Ectodermal cell (in vitro differentiated cells): ENCODE data around the gene SSU72.
A peak's percentile ranks its signal among the peaks of the same experiment; 100 is the strongest.
"Not testable (repeated sequence)": the region's sequence is repeated elsewhere in the genome, so short reads cannot be mapped to it uniquely, and the experiment has no call there.

ENCODE experiments used
- H3K27ac ChIP-seq: 2 replicates; pipeline ENCODE4 v1.7.0; 2013; ENCODE audit warnings: mild to moderate bottlenecking, low read depth, low read length; ENCODE audit not compliant: insufficient read depth, poor library complexity, severe bottlenecking
- H3K27me3 ChIP-seq: 2 replicates; pipeline ENCODE4 v1.7.0; 2013; ENCODE audit warnings: mild to moderate bottlenecking, low read length; ENCODE audit not compliant: insufficient read depth, control insufficient read depth, poor library complexity, severe bottlenecking
- H3K36me3 ChIP-seq: one replicate; pipeline ENCODE4 v1.7.0; 2013; ENCODE audit warnings: low read length; ENCODE audit not compliant: control insufficient read depth, insufficient read depth
- H3K4me1 ChIP-seq: one replicate; pipeline ENCODE4 v1.7.0; 2013; ENCODE audit warnings: low read length; ENCODE audit not compliant: control insufficient read depth, insufficient read depth
- H3K4me3 ChIP-seq: 2 replicates; pipeline ENCODE4 v1.7.0; 2013; ENCODE audit warnings: low read depth, low read length, control low read depth; ENCODE audit not compliant: insufficient read depth
- H3K9me3 ChIP-seq: 2 replicates; pipeline ENCODE4 v1.7.0; 2013; ENCODE audit warnings: mild to moderate bottlenecking, low read length, moderate library complexity; ENCODE audit not compliant: control insufficient read depth
- WGBS, 2 experiments: methylation state at CpG; one replicate each; pipeline ENCODE4 v1.1.7; 2013; ENCODE audit warnings: missing lambda C conversion rate in 2 of 2; 5-methylcytosine and 5-hydroxymethylcytosine counted together

Gene SSU72

DNA sequence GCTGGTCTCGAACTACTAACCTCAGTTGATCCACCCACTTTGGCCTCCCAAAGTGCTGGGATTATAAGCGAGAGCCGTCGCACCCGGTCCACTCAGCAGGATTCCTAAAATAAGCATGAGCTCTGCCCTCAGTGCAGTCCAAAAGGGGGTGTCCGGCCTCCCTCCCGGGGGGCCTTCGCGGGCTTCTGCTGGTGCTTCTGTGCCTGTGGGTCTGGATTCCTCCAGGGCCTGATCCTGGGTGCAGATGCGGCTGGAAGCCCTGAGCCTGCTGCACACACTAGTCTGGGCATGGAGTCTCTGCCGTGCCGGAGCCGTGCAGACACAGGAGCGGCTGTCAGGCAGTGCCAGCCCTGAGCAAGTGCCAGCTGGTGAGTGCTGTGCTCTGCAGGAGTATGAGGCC, 57.7 kb downstream of the SSU72 start:
- WGBS, 2 experiments, result 94 to 96% methylated on average over 11 of the region's 14 CpGs
- not testable (repeated sequence) for H3K9me3 ChIP-seq, H3K27me3 ChIP-seq, H3K27ac ChIP-seq, H3K4me1 ChIP-seq, H3K4me3 ChIP-seq
- peaks cover 18% of the 10 kb centered on the region for H3K36me3 ChIP-seq

DNA sequence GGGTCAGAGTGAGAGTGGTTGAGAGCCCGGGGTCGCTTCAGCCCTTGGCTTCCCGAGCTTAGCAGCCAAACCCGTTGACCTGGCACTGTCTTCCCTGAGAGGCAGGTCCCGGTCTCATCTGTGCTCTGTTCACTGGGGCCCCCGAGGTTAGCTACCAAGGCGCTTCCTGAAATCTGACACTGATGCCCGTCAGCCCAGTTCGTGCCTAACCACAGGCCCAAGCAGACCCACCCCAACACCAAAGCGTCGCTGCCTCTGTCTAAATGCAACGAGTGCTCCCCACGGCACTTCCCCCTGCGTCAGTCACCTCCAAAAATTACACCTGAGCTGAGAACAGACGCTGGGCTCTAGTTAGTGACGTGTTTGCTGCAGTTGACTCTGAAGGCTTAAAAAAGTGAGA, 60.3 kb downstream of the SSU72 start:
- 91 to 92% methylated on average over 11 of the region's 16 CpGs for WGBS, 2 experiments
- H3K36me3 ChIP-seq, result peaks cover 14% of the 10 kb centered on the region

DNA sequence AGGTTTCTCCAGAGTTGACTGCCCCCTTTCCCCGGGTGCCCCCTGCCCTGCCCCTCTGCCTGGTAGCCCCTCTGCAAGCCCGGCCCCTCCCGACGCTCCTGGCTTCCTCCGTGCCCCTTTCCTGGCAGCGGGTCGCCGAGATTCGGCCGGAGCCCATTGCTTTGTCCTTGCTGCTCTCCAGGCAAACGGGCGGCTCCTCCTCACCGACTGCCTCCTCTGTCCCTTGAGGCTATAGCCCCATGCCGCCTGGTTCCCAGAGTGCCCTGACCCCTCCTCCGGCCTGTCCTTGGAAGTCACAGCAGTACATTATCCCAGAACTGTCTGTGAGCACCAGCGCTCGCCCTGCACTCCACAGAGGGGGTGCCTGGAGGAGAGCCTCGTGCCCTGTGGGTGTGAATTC, 61.0 kb downstream of the SSU72 start:
- 89 to 90% methylated on average over 15 of the region's 18 CpGs for WGBS, 2 experiments
- not testable (repeated sequence) for H3K4me1 ChIP-seq, H3K27ac ChIP-seq, H3K27me3 ChIP-seq, H3K4me3 ChIP-seq, H3K9me3 ChIP-seq
- peaks cover 13% of the 10 kb centered on the region for H3K36me3 ChIP-seq

More for the DNA sequence above, 60.3 kb downstream of the SSU72 start:
- not testable (repeated sequence) for H3K4me3 ChIP-seq, H3K4me1 ChIP-seq, H3K27me3 ChIP-seq, H3K27ac ChIP-seq, H3K9me3 ChIP-seq

DNA sequence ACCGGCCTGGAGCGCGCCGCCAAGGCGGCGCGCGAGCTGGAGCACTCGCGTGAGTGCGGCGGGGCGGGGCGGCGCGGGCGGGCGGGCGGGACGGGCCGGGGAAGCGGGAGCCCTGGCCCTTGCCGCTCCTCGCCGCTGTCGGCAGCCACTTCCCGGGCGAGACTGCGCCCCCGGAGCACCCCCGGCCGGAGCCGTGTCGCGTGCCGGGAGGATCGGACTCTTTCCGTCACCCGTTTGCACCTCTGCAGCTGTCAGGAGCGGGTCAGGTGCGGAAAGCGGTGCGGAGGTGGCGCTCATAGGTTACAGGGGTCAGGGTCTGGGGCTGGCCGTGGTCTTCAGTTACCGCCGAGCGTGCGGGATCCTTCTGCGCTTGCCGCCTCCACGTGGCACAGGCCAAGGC, 62.2 kb downstream of the SSU72 start:
- peak overlapping the region; percentile 63 for H3K4me3 ChIP-seq
- H3K27ac ChIP-seq, H3K9me3 ChIP-seq, H3K36me3 ChIP-seq, H3K4me1 ChIP-seq, H3K27me3 ChIP-seq: not testable (repeated sequence)
- 0 to 1% methylated on average over 41 to 43 of the region's 52 CpGs for WGBS, 2 experiments

- Histone ChIP-seq H3K27me3 (no peaks in the 10 kb centered on the region), H3K9me3 (no peaks in the 10 kb centered on the region), H3K36me3 (peaks cover under 1% of the 10 kb centered on the region), H3K27ac (peak within 1 kb of the TSS; percentile 74), H3K4me3 (peak within 1 kb of the TSS; percentile 63), H3K4me1 (no peaks in the 10 kb centered on the region)
- WGBS, 2 experiments, result 0 to 1% methylated on average over 99 of the region's 99 CpGs
Observed at GRCh38 chr1:1511533-1512285, 63.0 kb downstream of the SSU72 start, which contains the start of gene ATAD3A. ATAD3A (plus strand) TSS chr1:1512162; CDS start chr1:1512269, 107 bp downstream.

- Histone ChIP-seq H3K4me3 (peak overlapping the region; percentile 63), H3K27me3 (no peaks in the 10 kb centered on the region), H3K27ac (peak overlapping the region; percentile 74), H3K4me1 (no peaks in the 10 kb centered on the region), H3K36me3 (no peaks in the 10 kb centered on the region), H3K9me3 (no peaks in the 10 kb centered on the region)
- WGBS, 2 experiments, result 21 to 23% methylated on average over 17 of the region's 17 CpGs
Observed at GRCh38 chr1:1510912-1511532, 63.6 kb downstream of the SSU72 start.

DNA sequence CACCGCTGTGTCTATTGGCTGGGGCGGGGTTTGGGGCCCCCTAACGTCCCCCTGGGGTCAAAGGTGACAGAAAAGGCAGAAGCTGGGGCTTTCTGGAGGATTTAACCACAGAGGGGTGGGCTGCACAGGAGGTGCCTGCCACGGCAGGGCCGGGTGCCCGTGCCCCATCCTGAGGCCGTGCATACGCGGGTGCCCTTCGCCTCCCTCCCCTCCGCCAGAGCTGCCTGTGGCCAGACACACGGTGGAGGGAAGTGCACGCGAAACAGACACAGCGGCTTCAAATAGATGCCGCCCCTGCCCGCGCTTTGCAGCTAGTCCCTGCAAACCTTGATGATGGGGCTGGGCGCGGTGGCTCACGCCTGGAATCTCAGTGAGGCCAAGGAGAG, 65.2 kb downstream of the SSU72 start:
- not testable (repeated sequence) for H3K4me3 ChIP-seq, H3K4me1 ChIP-seq, H3K36me3 ChIP-seq, H3K27me3 ChIP-seq, H3K9me3 ChIP-seq, H3K27ac ChIP-seq
- 92 to 96% methylated on average over 12 to 20 of the region's 21 CpGs for WGBS, 2 experiments

- 90 to 96% methylated on average over 23 to 27 of the region's 34 CpGs for WGBS, 2 experiments
- H3K27ac ChIP-seq, H3K36me3 ChIP-seq, H3K27me3 ChIP-seq, H3K4me1 ChIP-seq, H3K9me3 ChIP-seq, H3K4me3 ChIP-seq: not testable (repeated sequence)
Observed at GRCh38 chr1:1508775-1509464, 65.7 kb downstream of the SSU72 start.

DNA sequence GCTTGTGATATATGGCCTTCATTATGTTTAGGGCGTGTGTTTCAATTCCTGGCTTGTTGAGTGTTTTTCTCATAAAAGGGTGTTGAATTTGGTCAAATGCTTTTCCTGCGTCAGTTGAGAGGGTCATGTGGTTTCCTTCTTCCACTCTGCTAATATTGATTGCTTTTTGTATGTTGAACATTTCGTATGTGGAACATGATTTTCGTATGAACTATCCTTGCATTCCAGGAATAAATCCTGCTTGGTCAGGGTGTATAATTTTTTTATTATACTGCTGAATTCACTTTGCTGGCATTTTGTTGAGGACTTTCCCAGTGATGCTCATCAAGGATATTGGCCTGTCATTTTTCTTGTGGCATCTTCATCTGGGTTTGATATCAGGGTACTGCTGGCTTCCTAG, 67.4 kb downstream of the SSU72 start:
- Histone ChIP-seq H3K4me3 (no peak overlapping the region), H3K4me1 (no peaks in the 10 kb centered on the region), H3K27ac (no peak overlapping the region), H3K36me3 (no peaks in the 10 kb centered on the region), H3K27me3 (no peaks in the 10 kb centered on the region), H3K9me3 (no peaks in the 10 kb centered on the region)
- WGBS, 2 experiments, result 88 to 90% methylated on average over 4 of the region's 4 CpGs

DNA sequence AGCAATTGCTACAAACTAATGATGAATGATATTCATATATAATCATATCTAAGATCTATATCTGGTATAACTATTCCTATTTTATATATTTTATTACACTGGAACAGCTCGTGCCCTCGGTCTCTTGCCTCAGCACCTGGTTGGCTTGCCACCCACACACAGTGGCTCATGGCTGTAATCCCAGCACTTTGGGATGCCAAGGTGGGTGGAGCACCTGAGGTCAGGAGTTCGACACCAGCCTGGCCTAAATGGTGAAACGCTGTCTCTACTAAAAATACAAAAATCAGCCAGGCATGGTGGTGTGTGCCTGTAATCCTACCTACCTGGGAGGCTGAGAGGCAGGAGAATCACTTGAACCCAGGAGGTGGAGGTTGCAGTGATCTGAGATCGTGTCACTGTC, 68.9 kb downstream of the SSU72 start:
- WGBS, 2 experiments, result 90 to 95% methylated on average over 5 of the region's 5 CpGs
- H3K27ac ChIP-seq, H3K4me3 ChIP-seq, H3K9me3 ChIP-seq, H3K36me3 ChIP-seq, H3K4me1 ChIP-seq, H3K27me3 ChIP-seq: not testable (repeated sequence)
